Kidney (tissue), 14 donors: Measurements from ENCODE around the gene GBP1. TPM values are rescaled to one million over a fixed set of nuclear protein-coding genes. Genes with fewer than 3 reads are reported as not detected.
"Not testable (repeated sequence)": the region's sequence is repeated elsewhere in the genome, so short reads cannot be mapped to it uniquely, and the experiment has no call there.

Experiments used
- DNase-seq, 5 donors: peaks; one replicate each; pipeline ENCODE4 v3.0.0-alpha.2; 2013 to 2020
- FAIRE-seq: peaks from 2 replicates; lab custom pipeline; 2012; peaks lifted over from hg19 to GRCh38; lab: Jason Lieb, UNC
- H3K27ac ChIP-seq, 2 donors: one replicate each; pipeline ENCODE4 v1.7.0; 2013; ENCODE audit warnings: low read depth in 2 of 2, low read length in 2 of 2, inconsistent platforms in 1 of 2
- H3K27me3 ChIP-seq: one replicate; pipeline ENCODE4 v1.7.1; 2013; ENCODE audit warnings: low read length, inconsistent platforms; ENCODE audit not compliant: control insufficient read depth, insufficient read depth
- H3K36me3 ChIP-seq, 3 donors: one replicate each; pipeline versions ENCODE4 v1.7.0 to v1.7.1; 2013; ENCODE audit warnings: low read length in 3 of 3, control low read depth in 1 of 3, inconsistent platforms in 1 of 3; ENCODE audit not compliant: insufficient read depth in 3 of 3, control insufficient read depth in 2 of 3
- H3K4me1 ChIP-seq, 3 donors: one replicate each; pipeline versions ENCODE4 v1.7.0 to v1.7.1; 2013; ENCODE audit warnings: low read length in 3 of 3, inconsistent platforms in 1 of 3, low read depth in 1 of 3; ENCODE audit not compliant: control insufficient read depth in 2 of 3, insufficient read depth in 2 of 3
- H3K4me3 ChIP-seq, 3 donors: one replicate each; pipeline versions ENCODE4 v1.7.0 to v1.8.1; 2013; ENCODE audit warnings: low read length in 3 of 3, control low read depth in 1 of 3, inconsistent platforms in 1 of 3
- H3K9ac ChIP-seq, 3 donors: one replicate each; pipeline versions ENCODE4 v1.7.0 to v1.7.1; 2013; ENCODE audit warnings: low read length in 3 of 3, control low read depth in 1 of 3, inconsistent platforms in 1 of 3
- H3K9me3 ChIP-seq, 3 donors: one replicate each; pipeline versions ENCODE4 v1.7.0 to v1.7.1; 2013; ENCODE audit warnings: low read length in 3 of 3, control low read depth in 1 of 3, inconsistent platforms in 1 of 3; ENCODE audit not compliant: control insufficient read depth in 2 of 3, insufficient read depth in 1 of 3
- intact Hi-C: fragments of 100-400 bp; cut with DNase I; formaldehyde crosslinking; loops from one replicate; pipeline ENCODE4 v1.11.1; 2022
- polyA plus RNA-seq: library from polyadenylated mRNA; stranded (reverse); fragments of 350-450 nt; fragmentation: Illumina TruSeq; extraction: RNeasy Lipid Tissue Mini Kit (QIAGEN cat#74804); gene quantifications from one replicate; pipeline ENCODE4 v1.2.3, GENCODE V29; 2014; ENCODE audit warnings: low read depth, low replicate concordance; ENCODE audit not compliant: insufficient read depth
- total RNA-seq: library from RNA; stranded (reverse); fragmentation: NEBNext Ultra II Directional; extraction: Animal tissue kit (Norgen Biotek cat#: 25700); gene quantifications from one replicate; pipeline ENCODE4 v1.2.1, GENCODE V29; 2021
- TF ChIP-seq, protein P1 (sequence below): IDR thresholded peaks from 3 replicates; pipeline ENCODE4 v1.5.1; 2012; ENCODE audit warnings: mild to moderate bottlenecking, moderate library complexity, borderline replicate concordance; ENCODE audit not compliant: insufficient read depth; ENCODE audit errors: extremely low read depth
- donor health status: control.
- donor health status: control.
- donor health status: control.
- donor health status: control.
- donor health status: control.
- donor health status: DM: yes; HTN: yes; CAD: no.
- donor health status: Normal renal cell carcinoma (clear cell type).

Gene GBP1
- total and polyA plus RNA-seq, 2 donors from 2014 or later: 8.4 to 17.9 TPM

DNA sequence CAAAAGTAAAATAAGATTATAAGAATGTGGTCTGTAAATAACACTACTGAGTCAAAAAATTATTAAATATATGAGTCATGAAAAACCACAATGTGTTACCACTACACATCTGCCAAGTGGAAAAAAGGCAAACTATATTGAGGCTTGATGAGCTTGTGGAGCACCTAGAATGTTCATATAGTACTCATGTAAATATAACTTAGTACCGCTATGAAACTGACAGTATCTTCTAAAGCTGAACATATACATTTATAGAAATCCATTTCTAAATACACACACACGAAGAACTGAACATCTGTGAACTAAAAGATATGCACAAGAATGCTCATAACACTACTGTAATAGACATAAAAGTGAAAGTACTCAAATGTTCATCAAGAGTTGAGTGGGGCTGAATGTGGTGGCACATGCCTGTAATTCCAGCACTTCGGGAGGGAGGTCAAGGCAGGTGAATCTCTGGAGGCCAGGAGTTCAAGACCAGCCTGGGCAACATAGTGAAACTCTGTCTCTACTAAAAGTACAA lies 23.8 kb downstream of the GBP1 start:
- no peak for DNase-seq
- H3K4me1 ChIP-seq: peaks cover 0 to 4% (median 0%) of the 10 kb centered on the region in 3 donors
- TF ChIP-seq, protein P1, sequence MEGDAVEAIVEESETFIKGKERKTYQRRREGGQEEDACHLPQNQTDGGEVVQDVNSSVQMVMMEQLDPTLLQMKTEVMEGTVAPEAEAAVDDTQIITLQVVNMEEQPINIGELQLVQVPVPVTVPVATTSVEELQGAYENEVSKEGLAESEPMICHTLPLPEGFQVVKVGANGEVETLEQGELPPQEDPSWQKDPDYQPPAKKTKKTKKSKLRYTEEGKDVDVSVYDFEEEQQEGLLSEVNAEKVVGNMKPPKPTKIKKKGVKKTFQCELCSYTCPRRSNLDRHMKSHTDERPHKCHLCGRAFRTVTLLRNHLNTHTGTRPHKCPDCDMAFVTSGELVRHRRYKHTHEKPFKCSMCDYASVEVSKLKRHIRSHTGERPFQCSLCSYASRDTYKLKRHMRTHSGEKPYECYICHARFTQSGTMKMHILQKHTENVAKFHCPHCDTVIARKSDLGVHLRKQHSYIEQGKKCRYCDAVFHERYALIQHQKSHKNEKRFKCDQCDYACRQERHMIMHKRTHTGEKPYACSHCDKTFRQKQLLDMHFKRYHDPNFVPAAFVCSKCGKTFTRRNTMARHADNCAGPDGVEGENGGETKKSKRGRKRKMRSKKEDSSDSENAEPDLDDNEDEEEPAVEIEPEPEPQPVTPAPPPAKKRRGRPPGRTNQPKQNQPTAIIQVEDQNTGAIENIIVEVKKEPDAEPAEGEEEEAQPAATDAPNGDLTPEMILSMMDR: no peak
- no peak for FAIRE-seq
- H3K27me3 ChIP-seq: no peaks in the 10 kb centered on the region
- H3K9ac ChIP-seq: no peak overlapping the region
- H3K4me3 ChIP-seq: no peak overlapping the region
- no peaks in the 10 kb centered on the region for H3K36me3 ChIP-seq
- no peak overlapping the region for H3K27ac ChIP-seq
- intact Hi-C loops: no loop called here
- H3K9me3 ChIP-seq: no peaks in the 10 kb centered on the region

DNA sequence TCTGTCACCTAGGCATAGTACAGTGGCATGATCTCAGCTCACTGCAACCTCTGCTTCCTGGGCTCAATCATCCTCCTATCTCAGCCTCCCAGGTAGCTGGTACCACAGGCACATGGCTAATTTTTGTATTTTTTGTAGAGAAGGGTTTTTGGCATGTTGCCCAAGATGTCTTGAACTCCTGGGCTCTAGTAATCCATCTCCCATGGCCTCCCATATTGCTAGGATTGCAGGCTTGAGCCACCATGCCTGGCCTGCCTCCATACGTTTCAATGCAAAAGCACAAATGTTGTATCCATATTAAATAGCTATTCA lies 24.7 kb downstream of the GBP1 start:
- DNase-seq (no peak), FAIRE-seq (no peak)
- Histone ChIP-seq H3K4me1 (peaks cover 0 to 4% (median 0%) of the 10 kb centered on the region in 3 donors), H3K36me3 (no peaks in the 10 kb centered on the region), H3K4me3 (no peak overlapping the region), H3K27me3 (no peaks in the 10 kb centered on the region), H3K9me3 (no peaks in the 10 kb centered on the region), H3K9ac (no peak overlapping the region), H3K27ac (no peak overlapping the region)
- intact Hi-C loops: no loop called here
- TF ChIP-seq, protein P1: no peak

DNA sequence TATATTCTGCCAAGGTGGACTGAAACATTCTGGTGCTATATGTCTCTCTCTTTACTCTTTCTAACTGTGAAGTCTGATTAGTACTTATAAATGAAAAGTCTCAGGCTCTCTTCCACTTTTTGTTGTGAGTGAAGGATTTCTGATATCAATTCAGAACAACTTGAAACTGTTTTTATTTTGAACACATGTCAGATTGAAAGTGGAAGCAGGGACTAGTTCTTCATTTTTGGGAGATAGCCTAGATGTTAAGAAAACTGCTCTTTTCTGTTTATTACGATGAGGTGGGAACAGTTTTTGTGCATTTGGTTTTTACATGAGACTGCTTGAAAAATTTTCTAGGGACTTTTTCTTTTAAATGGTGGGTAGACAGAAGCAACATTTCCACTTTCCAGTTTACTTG lies 27.8 kb downstream of the GBP1 start:
- H3K27ac ChIP-seq: no peak overlapping the region
- no peaks in the 10 kb centered on the region for H3K27me3 ChIP-seq
- FAIRE-seq: no peak
- H3K4me1 ChIP-seq: no peaks in the 10 kb centered on the region
- no peak overlapping the region for H3K4me3 ChIP-seq
- TF ChIP-seq, protein P1: no peak
- no peak for DNase-seq
- H3K9ac ChIP-seq: no peak overlapping the region
- no peaks in the 10 kb centered on the region for H3K9me3 ChIP-seq
- intact Hi-C loops: no loop called here
- no peaks in the 10 kb centered on the region for H3K36me3 ChIP-seq

DNA sequence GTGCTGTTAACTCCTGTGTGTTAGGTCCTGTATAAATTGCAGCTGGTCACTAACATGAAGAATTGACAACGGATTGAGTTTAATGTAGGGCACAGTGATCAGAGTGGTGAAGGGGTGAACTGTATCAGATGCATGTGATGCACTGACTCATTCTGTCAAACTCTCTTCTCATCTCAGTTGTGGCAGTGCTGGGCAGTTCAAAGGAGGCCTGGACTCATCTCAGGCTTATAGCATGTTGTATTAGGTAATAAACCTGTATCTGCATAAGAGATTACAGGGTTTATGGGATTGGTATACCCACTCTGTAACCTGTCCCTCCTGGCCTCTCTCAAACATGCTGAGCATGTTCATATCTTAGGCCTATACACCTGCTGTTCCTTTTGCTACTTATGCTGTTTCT lies 29.9 kb downstream of the GBP1 start:
- no peak for DNase-seq
- Histone ChIP-seq H3K27me3 (no peaks in the 10 kb centered on the region), H3K27ac (no peak overlapping the region), H3K9ac (no peak overlapping the region), H3K4me3 (no peak overlapping the region), H3K4me1 (no peaks in the 10 kb centered on the region), H3K36me3 (no peaks in the 10 kb centered on the region), H3K9me3 (no peaks in the 10 kb centered on the region)
- no peak for FAIRE-seq
- TF ChIP-seq, protein P1: no peak
- intact Hi-C loops: no loop called here

DNA sequence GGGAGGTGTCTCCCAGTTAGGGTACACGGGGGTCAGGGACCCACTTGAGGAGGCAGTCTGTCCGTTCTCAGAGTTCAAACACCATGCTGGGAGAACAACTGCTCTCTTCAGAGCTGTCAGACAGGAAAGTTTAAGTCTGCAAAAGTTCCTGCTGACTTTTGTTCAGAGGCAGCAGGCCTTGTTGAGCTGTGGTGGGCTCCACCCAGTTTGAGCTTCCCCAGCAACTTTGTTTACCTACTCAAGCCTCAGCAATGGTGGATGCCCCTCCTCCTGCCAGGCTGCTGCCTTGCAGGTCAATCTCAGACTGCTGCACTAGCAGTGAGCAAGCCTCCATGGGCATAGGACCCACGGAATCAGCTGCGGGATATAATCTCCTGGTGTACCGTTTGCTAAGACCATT lies 31.0 kb downstream of the GBP1 start:
- H3K4me1 ChIP-seq, H3K4me3 ChIP-seq, H3K9ac ChIP-seq, intact Hi-C loops, H3K27ac ChIP-seq, H3K36me3 ChIP-seq, DNase-seq, H3K27me3 ChIP-seq, FAIRE-seq, H3K9me3 ChIP-seq: not testable (repeated sequence)
